T-helper 9 cell (primary cell): ENCODE measurements around the gene TMEM156.
"Not testable (repeated sequence)": the region's sequence is repeated elsewhere in the genome, so short reads cannot be mapped to it uniquely, and the experiment has no call there.

ENCODE experiments used
- DNase-seq: peaks from one replicate; pipeline ENCODE4 v3.0.0-alpha.2; 2020

TMEM156 gene

DNA sequence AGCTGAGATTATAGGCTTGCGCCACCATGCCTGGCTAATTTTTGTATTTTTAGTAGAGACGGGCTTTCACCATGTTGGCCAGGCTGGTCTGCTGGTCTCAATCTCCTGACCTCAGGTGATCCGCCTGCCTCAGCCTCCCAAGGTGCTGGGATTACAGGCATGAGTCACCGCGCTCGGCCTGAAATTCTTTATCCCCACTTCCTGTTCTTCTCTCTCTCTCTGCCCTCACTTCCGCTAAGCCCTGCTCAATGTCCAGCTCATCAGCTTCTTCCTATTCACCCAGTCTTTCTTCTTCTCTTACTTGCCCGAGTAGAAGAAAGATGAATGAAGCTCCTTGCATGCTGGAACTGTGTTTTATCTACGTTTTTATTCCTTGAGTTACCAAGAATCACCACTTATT, 43.9 kb downstream of the TMEM156 start:
- not testable (repeated sequence) for DNase-seq

GRCh38 chr4:38987491-38987890, 44.7 kb downstream of the TMEM156 start:
- DNase-seq: no peak

DNA sequence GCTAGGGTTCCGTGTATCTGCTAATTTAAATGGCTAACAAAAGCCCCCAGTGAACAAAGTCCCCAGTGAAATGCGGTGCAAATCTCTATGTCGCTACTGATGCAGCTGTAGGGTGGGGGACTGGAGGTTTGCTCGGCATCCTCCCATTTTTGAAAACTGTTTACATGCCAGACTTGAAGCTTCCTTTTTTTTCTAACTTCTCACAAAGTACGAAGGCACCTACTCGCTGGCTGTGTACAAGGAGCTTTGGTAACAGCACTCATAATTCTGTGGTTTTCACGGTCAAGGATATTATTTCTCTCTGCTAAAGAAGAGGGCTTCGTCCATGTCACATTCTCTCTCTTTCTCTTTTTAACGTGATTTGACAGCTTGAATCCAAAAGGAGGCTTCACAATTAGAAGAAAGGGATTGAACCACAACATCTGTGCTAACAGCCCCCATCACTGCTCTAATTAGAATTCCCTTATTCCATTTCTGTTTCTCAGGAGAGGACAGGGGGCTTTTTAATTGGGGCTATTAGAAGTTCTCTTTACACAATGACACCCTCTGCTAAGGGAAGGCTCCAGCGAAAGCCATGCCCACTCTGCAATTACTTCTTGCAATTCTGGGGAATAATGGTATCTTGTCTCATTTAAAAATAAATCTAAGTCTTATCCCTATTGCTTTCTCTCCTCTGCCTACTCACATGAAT, 46.7 kb downstream of the TMEM156 start:
- DNase-seq: no peak

- no peak for DNase-seq
These were observed 48.2 kb downstream of the TMEM156 start for GRCh38 chr4:38983787-38984598.

GRCh38 chr4:38983291-38983690, 48.9 kb downstream of the TMEM156 start:
- DNase-seq: no peak

DNA sequence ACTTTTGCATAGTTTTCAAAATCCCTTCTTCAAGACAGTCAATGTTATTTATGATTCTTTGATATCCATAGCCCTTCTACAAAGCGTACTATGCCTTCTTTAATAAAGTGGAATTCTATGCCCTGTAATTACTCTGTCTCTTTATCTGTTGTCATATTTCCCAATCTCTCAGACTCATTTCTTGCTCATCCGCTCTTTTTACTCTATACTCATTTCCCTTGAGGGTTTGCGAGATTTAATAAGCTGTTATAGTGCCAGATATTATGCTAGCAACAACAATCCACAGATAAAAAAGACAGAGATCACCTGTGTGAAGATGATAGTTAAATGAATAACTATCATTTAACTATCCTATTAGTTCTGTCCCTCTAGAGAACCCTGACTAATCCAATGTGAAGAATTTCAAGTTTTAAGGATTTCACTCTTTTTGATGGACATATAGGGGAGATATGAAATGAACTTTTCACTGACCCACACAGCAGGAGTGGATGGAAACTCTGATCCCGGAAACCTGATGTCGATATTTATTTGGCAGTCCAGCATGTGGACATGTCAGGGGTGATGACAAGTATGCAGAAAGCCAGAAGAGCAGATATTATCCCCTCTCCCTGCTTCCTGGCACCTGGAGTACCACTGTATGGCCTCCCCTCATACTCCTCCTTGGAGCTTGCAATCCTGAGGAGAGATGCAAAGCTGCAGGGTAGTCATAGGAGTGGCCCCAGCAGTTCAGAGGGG, 49.7 kb downstream of the TMEM156 start:
- no peak for DNase-seq

- no peak for DNase-seq
These were observed 51.1 kb downstream of the TMEM156 start for GRCh38 chr4:38980903-38981676.

- no peak for DNase-seq
These were observed 52.5 kb downstream of the TMEM156 start for GRCh38 chr4:38979511-38980230.

GRCh38 chr4:38979081-38979480, 53.1 kb downstream of the TMEM156 start:
- no peak for DNase-seq

GRCh38 chr4:38976308-38976707, 55.9 kb downstream of the TMEM156 start:
- DNase-seq: no peak

DNA sequence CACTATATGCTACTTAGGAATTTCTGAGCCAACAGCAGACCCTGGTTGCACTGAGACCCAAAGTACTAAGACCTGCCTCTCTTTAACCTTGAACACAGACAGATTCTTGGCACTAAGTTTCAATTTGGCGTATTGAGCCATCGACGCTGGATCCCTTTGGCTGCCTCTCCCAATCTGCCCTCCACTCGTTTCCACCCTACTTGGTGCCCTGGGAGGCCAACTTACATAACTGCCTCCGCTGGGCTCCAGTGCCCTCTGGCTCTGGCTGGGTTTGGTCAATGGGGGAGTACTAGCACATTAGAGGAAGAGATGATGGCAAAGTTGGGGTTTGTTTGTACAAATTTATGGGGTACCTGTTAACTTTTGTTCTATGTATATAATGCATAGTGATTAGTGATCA, 63.5 kb downstream of the TMEM156 start:
- no peak for DNase-seq

- DNase-seq: no peak
These were observed 64.7 kb downstream of the TMEM156 start for GRCh38 chr4:38967260-38968095.

- DNase-seq: no peak
These were observed 66.3 kb downstream of the TMEM156 start for GRCh38 chr4:38965866-38966265.

- DNase-seq: no peak
These were observed 67.0 kb downstream of the TMEM156 start for GRCh38 chr4:38964942-38965775.

DNA sequence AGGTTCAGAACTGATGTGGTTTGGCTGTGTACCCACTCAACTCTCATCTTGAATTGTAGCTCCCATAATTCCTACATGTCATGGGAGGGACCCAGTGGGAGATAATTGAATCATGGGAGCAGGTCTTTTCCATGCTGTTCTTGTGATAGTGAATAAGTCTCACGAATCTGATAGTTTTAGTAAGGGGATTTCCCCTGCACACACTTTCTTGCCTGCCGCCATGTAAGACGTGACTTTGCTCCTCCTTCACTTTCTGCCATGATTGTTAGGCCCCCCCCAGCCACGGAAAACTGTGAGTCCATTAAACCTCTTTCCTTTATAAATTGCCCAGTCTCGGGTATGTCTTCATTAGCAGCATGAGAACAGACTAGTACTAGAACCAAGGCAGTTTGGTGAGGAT, 73.0 kb downstream of the TMEM156 start:
- DNase-seq: not testable (repeated sequence)

- DNase-seq: no peak
These were observed 73.6 kb downstream of the TMEM156 start for GRCh38 chr4:38958453-38959190.

DNA sequence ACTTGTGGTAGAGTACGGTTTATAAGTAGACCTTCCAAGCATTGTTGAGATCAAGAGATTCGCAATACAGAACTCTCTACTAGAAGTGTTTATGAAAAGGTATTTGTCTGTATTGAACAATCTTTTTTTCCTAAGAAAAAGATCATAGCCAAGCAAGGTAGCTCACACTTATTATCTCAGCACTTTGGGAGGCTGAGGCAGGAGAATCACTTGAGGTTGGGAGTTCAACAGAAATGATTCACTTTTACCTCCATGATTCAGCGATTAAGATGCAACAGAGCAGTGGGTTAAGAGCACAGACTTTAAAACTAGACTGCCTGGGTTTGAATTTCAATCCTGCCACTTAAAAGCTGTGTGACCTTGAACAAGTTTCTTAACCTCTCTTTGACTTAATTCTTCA, 74.3 kb downstream of the TMEM156 start:
- no peak for DNase-seq

DNA sequence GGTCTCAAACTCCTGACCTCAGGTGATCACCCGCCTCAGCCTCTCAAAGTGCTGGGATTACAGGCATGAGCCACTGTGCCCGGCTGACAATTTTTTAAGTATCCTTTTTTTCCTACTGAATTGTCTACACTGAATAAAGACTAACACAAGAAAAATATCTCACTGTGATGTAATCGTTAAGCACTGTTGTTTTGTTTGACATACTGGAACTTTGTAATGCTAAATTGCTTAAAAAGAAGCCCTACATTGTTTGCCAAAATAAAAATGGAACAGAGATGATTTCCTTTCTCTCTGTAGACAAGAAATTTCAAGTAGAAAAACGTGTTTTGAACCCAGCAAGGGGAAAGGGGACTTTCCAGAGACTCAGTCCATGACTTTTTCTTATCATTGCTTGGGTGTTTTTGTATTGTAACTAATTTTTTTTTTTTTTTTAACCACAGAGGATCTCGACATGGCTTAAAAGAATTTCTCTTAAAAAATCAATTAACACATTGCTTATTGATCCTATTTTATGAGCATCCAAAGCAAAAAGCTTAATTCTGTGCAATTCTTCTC, 74.9 kb downstream of the TMEM156 start:
- no peak for DNase-seq

GRCh38 chr4:38955957-38956356, 76.3 kb downstream of the TMEM156 start:
- no peak for DNase-seq
